NAMALWA (cell line): ENCODE data around the gene GPR135.

Experiments
- DNase-seq: peaks from one replicate; pipeline ENCODE4 v3.0.0-alpha.2; 2015; ENCODE audit warnings: low spot score

GPR135 gene

DNA sequence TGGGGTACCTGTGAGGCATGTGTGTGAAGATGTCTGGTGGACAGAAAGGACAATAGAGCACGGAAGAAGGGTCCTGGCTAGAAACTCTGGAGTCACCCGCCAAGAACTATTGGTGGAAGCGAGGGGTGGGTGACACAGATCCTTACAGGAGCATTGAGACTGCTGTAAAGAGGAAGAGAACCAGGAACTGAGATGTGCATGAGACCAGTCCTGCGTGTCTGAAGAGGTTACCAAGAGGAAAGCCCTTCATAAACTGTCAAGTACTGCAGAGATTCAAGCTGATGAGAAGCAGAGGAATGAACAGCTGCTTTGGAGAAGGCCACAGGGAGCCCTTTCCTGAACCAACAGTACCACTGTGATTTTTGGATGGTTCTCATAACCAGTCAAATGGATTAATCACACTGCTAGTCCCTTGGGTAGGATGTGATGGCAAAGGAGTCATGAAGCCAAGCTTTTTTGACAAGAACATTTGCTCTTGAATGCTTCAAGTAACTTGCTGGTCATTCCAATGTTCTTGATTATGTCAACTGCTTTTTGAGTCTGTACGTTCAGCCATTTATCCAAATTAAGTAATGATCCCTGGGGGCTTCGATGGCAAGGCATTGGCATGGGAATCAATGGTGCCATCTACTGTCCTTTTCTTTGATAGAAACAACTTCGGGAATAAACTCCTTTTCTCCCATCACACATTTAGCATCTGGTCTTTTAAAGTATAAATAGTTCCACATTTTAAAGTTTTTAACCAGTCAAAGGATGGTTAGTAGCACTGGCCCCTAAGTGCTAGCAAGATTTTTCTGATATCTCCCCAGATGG, 42.9 kb downstream of the GPR135 start:
- no peak for DNase-seq

DNA sequence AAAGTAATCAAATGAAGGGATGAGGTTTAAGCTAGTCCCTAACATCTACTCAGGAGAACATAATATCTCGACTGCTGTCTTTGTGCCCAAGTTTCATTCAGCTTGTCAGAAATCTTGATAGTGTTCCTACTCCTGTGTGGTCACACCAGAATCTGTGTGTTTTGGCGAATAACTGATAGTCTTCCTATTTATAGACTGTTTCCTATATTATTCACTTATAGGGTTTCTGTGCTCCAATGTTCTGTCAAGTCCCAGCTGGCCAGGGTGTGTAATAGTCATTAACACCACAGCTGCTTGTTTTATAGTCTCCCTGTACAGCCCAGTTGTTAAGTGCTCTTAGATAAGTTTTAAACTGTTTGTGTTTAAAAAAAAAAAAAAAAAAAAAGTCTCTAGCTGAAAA, 45.9 kb downstream of the GPR135 start:
- DNase-seq = no peak

DNA sequence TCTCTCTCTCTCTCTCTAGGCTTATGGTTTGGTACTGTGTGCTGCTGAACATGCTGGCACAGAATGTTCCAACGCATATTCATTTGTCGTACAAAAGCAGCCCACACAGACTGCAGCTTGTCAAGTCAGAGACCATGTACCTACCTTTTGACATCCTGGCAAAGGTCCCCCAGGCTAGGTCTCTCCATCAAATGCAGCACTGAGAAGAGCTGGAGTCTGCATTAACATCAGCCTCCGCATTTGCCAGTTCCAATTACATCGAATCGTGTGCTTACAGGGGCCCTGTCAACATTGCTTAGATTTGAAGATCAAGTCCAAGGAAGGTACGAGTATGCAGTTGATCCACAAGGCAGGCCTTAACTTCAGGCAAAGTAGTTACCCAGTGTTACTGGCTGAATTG, 47.9 kb downstream of the GPR135 start:
- DNase-seq = no peak

DNA sequence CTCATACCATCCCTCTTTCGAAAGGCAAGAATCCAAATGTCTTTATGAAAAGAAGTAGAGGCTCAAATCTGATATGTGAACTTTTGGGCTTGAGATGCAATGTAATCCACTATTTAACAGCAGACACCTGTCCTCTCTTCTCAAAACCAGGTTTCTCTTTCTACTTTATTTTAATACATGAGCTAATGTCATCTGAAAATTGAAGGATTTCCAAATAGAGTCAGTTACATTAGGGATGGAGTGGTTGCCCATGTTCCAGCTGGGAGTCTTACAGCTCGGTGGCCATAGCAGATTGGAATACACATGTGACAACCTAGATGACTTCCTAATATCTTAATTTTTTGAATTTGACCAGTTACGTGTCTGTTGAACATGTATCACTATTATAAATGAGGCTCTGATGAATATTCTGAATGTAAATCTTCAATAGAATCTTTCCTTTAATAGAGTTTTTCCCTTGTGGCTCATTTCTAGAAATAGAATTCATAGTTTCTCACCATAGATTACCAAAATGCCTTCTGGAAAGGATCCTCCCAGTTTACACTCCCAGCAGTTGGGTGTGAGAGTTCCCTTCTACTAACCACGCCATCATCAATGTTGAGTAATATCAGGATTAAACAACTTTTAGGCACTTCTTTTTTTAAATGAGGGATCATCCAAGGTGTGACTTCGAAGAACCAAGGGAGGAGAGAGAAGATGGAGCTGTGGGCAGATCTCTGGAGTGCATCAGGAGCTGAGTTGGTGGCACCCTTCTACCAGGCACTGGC, 49.2 kb downstream of the GPR135 start:
- no peak for DNase-seq
